ENCODE measurements around the gene MED13L. TPM values are rescaled to one million over a fixed set of nuclear protein-coding genes. Genes with fewer than 3 reads are reported as not detected.
A peak's percentile ranks its signal among the peaks of the same experiment; 100 is the strongest.

MED13L gene
- total RNA-seq, 4 donors from 2014 or later, result 168 to 349 (median 246) TPM

- H3K27ac ChIP-seq, result no peak overlapping the region
- H3K9me3 ChIP-seq, result no peaks in the 10 kb centered on the region
- H3K4me1 ChIP-seq, result peaks cover 25 to 46% of the 10 kb centered on the region in 2 donors
- WGBS, 2 donors, result 69 to 70% methylated on average over 3 of the region's 3 CpGs
- no peak for DNase-seq
- H3K4me3 ChIP-seq (replicated peaks in 1 of 3), result no peak overlapping the region
- H3K36me3 ChIP-seq, result no peaks in the 10 kb centered on the region
- H3K27me3 ChIP-seq, result no peaks in the 10 kb centered on the region
- no peak for TF ChIP-seq POLR2A (IDR thresholded peaks at IDR 0.05)
- no peak for TF ChIP-seq CTCF (IDR thresholded peaks at IDR 0.05)
- intact Hi-C loops (cut with DNase I), result no loop called here
Measured at GRCh38 chr12:116164250-116165035, 113.0 kb downstream of the MED13L start.

- H3K9me3 ChIP-seq, result no peaks in the 10 kb centered on the region
- H3K27me3 ChIP-seq, result no peaks in the 10 kb centered on the region
- WGBS, 2 donors, result 86 to 91% methylated on average over 3 of the region's 3 CpGs
- no peaks in the 10 kb centered on the region for H3K36me3 ChIP-seq
- DNase-seq, result no peak
- H3K27ac ChIP-seq, result no peak overlapping the region
- intact Hi-C loops (cut with DNase I), result no loop called here
- H3K4me1 ChIP-seq, result peaks cover 37 to 67% of the 10 kb centered on the region in 2 donors
- TF ChIP-seq CTCF (IDR thresholded peaks at IDR 0.05), result no peak
- TF ChIP-seq POLR2A (IDR thresholded peaks at IDR 0.05), result no peak
- no peak overlapping the region for H3K4me3 ChIP-seq (replicated peaks in 1 of 3)
Measured at GRCh38 chr12:116162071-116162470, 115.4 kb downstream of the MED13L start.

- intact Hi-C loops (cut with DNase I), result no loop called here
- WGBS, 2 donors, result 77 to 78% methylated on average over 4 of the region's 4 CpGs
- TF ChIP-seq POLR2A (IDR thresholded peaks at IDR 0.05) (no peak), CTCF (IDR thresholded peaks at IDR 0.05) (no peak)
- no peaks in the 10 kb centered on the region for H3K27me3 ChIP-seq
- no peak overlapping the region for H3K4me3 ChIP-seq (replicated peaks in 1 of 3)
- H3K9me3 ChIP-seq, result no peaks in the 10 kb centered on the region
- H3K27ac ChIP-seq, result no peak overlapping the region
- DNase-seq, result no peak
- no peaks in the 10 kb centered on the region for H3K36me3 ChIP-seq
- peaks cover 33 to 67% of the 10 kb centered on the region in 2 donors for H3K4me1 ChIP-seq
Measured at GRCh38 chr12:116161588-116161987, 115.9 kb downstream of the MED13L start.

- 88% methylated on average over 7 of the region's 7 CpGs for WGBS, 2 donors
- no peaks in the 10 kb centered on the region for H3K27me3 ChIP-seq
- no peak overlapping the region for H3K4me3 ChIP-seq (replicated peaks in 1 of 3)
- H3K27ac ChIP-seq, result peak overlapping the region in 1 of 3 donors; percentile 13
- no peak for DNase-seq
- intact Hi-C loops (cut with DNase I), result no loop called here
- H3K4me1 ChIP-seq, result peaks cover 27 to 61% of the 10 kb centered on the region in 2 donors
- TF ChIP-seq CTCF (IDR thresholded peaks at IDR 0.05), result no peak
- TF ChIP-seq POLR2A (IDR thresholded peaks at IDR 0.05), result no peak
- no peaks in the 10 kb centered on the region for H3K9me3 ChIP-seq
- H3K36me3 ChIP-seq, result no peaks in the 10 kb centered on the region
Measured at GRCh38 chr12:116160883-116161458, 116.5 kb downstream of the MED13L start.

- Histone ChIP-seq H3K9me3 (no peaks in the 10 kb centered on the region), H3K4me3 (replicated peaks in 1 of 3) (no peak overlapping the region), H3K4me1 (peaks cover 22 to 53% of the 10 kb centered on the region in 2 donors), H3K27ac (no peak overlapping the region), H3K27me3 (no peaks in the 10 kb centered on the region), H3K36me3 (no peaks in the 10 kb centered on the region)
- 58 to 68% methylated on average over 2 of the region's 2 CpGs for WGBS, 2 donors
- no peak for TF ChIP-seq CTCF (IDR thresholded peaks at IDR 0.05)
- DNase-seq, result no peak
- intact Hi-C loops (cut with DNase I), result no loop called here
Measured at GRCh38 chr12:116160231-116160630, 117.3 kb downstream of the MED13L start.

All from thyroid gland (tissue), 4 donors.